GM19043 (cell line): Measurements from ENCODE around the gene EIF3A.

Source experiments
- ATAC-seq: cut with Tn5 transposase; IDR thresholded peaks from one replicate; pipeline ENCODE4 v1.9.1; 2021; ENCODE audit warnings: low read depth; ENCODE audit not compliant: unreplicated experiment

EIF3A gene

DNA sequence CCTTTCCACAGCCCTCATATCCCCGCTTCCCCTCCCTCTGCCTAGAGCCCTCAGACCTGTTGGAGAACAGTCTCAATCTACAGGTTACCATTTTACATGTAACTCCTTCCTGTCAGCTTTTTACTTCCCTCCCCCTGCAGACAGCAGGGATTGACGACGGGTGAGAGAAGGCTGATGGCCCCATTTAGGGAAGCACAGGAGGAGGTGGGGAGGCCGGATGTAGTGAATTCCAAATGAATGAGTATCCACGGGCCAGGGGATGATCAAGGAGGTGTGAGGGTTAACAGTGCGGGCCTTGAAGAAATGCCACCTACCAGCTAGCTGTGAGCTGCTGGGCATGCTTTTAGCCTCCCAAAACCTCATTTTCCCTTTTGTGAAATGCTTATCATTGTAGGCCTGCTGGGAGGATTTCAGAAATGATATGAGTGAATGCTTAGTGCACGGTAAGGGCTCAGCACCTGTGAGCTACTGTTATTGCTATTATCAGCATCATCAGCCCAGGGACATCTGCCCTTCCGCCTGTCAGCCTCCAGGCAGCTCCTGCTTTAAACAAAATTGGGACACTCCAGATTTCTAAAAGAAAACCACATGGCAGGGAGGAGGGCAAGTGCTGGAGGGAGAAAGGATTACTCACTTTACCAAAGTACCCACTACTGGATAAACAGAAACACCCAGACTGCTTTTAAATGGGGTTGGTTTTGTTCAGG lies 57.6 kb downstream of the EIF3A start:
- ATAC-seq: no peak

DNA sequence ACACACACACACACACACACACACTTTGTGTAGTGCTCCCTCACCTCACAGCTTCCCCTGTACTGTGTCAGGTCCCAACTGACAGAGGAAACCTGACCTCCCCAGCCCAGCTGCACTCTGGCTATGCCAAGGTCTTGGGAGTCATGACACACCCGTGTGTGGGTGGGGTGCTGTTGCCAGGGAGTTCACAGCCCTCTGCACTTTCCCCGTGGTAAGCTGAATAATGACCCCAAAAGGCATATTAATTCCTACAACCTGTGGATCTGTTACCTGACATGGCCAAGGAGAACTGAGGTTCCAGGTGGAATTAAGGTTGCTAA lies 60.0 kb downstream of the EIF3A start:
- ATAC-seq: no peak

DNA sequence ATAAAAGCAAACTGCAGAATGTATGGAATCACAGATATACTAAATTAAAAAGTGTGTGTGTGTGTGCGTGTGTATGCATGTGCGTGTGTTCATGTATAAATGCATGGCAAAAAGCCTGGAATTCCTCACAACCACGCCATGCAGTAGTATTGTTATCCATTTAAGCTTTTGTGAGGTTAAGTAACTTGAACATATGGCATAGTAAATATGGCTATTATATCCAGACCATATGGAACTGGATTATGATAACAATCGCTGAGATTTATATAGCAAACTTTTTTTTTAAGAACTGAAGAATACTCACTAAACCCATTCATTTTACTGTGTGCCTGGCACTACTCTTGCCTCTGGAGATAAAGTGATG lies 73.4 kb downstream of the EIF3A start:
- no peak for ATAC-seq

DNA sequence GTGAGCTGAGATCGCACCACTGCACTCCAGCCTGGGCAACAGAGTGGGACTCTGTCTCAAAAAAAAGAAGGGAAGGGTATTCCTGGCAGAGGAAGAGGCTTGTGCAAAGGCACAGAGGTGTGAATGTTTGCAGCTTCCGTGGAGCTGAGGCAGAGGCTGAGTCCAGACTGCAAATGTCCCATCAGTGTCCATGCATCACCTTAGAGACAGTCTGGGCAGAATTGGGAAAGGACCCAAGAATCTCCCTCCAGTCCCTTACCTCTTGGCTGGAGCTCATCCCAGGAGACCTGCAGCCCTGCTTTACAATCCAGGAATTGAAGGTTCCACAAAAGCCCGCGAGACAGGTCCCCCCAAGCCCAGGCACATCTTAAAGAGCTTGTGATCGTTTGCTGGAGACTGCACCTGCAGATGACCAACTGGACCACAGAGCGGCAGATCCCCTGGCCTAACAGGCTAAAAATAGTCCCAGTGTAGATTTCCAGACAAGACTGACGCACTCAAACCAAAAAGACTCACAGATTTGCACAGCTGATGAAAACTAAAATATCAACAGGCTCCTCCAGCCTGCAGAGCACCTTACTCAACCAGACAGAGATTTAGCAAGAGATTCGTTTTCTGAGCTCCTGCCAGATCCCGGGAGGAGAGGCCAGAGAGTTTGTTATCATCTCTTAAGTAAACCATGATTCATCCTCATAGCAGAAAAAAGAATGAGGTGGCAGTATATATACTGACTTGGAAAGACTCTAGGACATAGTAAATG lies 74.0 kb downstream of the EIF3A start:
- no peak for ATAC-seq

DNA sequence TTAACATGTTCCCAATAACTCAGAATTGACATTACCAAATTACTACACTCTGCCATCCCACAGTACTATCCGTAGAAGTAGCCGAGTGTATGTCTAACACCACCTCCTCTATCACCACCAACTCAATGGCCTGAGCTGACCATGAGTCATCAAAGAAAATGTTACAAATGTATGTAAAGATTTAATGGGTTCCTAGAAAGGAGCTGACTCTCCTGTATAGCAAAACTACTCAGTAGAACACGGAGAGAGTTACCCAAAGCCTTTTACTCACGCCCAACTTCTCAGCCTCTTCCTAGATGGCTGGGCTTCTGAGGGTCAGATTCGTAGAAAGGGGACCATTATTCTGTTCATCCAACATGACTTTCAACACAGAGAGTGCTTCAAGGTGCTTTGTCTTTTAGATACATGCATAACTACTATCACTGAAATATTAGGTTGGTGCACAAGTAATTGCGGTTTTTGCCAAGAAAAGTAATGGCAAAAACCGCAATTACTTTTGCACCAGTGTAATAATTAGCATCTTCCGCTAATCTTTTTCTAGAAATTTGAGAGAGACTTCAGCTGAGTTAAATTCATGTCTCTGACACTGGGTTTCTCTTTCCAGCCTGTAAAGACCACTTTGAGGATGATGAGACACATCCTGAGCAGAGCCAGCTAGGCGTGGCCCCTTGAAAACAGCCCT lies 75.1 kb downstream of the EIF3A start:
- ATAC-seq: no peak

DNA sequence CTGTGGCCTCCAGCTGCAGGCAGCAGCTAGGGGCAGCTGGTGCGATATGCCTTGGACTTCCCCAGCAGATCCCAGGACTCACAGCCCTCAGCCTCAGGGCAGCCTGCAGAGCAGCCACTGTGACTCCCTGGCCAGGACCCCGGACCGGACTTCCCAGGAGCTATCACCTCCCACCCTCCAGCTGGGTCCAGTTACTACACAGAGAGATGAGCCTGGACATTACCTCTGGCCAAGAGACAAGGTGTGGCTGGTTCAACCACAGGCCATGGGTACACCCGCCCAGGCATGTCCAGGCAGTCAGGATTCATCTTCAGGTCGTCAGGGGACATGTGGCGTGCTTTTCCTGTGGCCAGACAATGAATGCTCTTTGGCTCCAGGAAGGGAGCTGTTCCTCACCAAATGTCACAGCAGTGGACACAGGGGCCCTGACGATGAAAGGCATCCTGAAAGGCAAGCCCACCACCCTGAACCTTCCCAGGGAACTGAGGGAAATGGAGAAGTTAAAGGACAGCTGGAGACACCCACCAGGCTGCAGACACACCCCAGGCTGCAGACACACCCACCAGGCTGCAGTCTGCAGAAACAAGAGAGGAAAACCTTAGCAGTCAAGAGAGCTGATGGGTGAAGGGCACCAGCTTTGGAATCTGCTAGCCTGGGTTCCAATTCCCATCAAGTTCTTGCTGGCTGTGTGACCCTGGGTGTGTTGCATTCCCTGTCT lies 76.9 kb downstream of the EIF3A start:
- ATAC-seq: no peak

DNA sequence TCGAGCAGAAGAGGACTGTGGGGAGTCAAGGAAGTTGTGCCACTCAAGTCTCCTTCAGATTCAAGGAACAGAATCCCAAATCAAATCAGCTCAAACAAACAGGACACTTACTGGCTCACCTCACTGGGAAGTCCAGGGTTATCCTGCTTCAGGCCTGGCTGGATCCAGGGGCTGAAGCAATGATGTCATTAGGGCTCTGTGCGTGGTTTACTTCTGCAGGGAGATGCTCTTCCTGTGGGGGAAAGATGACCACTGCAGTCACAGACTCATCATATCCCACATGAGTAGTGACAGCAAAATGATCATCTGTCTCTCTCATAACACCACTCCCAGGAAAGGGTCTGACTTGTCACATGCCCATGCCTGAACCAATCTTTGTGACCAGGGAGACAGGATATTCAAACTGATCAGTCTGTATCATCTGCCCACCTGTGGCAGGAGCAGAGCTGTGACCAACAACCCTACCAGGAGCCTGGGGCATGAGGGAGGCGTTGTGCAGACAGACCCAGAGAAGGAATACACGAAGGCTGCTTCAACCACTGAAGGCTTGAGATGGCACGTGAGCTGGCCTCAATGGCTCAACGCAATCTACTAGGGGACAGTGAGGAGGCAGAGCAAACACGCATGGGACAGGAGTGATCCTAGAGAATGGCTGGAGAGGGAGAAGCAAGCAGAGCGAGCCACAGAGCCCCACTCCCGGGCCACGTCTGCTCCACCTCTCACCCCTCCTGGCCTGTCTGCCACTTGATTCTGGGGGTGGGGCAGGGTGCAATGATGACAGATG lies 78.7 kb downstream of the EIF3A start:
- ATAC-seq: no peak

DNA sequence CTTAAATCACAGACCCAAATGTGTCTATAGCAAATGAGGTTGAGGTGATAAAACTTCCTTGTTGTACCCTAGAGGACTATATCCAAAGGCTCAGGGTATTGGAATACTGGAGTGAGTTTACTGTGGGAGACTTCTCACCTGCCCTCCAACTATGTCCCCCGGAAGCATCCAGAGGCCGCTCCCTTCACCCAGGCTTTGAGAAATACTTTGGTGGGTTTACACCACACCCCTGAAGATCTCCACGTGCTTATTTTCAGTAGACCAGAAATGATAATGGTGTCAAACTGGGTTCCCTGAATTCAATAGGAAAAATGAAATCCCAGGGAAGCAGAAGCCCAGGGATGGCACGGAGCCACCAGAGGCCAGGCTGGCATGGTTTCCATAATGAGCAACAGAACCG lies 82.4 kb downstream of the EIF3A start:
- no peak for ATAC-seq

DNA sequence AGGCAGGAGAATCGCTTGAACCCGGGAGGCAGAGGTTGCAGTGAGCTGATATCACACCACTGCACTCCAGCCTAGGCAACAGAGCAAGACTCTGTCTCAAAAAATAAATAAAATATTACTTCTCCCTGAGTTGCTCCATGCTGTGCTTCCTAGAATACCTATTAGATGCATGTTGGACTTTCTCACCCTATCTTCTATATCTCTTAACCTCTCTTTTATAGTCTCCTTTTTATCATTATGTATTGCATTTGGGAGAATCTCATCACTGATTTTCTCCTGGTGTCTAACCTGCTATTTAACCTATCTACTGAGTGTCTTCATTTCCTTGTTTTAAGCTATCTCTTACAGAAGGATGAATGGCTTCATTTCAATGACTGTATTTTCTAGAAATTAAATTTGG lies 83.2 kb downstream of the EIF3A start:
- no peak for ATAC-seq

DNA sequence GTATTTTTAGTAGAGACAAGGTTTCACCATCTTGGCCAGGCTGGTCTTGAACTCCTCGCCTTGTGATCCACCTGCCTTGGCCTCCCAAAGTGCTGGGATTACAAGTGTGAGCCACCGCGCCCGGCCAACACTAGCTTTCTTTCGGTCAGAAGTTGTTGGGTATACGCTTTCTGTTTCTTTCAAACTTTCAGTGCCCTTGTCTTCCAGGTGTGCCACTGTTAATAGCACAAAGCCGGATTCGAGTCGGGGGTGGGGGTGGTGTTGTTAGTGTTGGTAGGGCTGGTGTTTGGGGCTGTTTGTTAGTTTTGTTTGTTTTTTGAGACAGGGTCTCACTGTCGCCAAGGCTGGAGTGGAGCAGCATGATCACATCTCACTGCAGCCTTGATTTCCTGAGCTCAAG lies 84.9 kb downstream of the EIF3A start:
- no peak for ATAC-seq

DNA sequence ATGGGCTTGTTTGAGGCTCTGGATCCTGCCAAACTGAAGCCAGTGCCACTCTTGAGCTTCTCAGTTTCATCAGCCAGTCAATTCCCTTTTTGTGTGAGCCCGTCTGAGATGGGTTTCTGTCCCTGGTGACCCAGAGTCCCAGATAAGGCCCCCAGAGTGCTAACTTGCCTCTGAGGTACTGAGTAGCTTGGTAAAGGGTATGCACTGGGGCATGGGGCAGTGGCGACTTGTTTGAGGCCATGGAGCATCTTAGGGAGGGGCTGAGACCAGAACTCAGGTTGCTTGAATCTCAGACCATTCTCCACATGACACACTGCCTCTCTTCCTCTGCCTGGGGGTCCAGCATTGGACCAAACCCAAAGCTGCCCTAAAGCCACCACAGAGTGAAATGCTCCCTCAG lies 86.3 kb downstream of the EIF3A start:
- ATAC-seq: no peak

DNA sequence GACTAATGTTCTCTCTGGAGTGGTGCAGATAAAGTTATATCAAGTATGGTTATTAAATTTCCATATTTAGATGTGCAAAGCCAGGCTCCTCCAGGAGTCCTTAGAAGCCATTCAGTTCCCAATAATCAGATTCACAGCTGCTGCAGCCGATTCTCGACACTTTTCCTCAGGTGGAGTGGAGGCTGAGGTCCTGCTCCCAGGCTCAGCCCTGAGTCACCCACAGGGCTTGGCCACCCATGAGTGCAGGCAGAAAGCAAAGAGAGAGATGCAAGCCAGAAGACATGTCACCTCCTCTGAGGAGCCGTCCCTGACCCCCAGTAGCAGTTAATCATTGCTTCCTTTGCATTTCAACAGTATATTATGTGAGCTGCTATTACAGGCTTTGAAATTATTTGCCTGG lies 87.4 kb downstream of the EIF3A start:
- ATAC-seq: no peak

DNA sequence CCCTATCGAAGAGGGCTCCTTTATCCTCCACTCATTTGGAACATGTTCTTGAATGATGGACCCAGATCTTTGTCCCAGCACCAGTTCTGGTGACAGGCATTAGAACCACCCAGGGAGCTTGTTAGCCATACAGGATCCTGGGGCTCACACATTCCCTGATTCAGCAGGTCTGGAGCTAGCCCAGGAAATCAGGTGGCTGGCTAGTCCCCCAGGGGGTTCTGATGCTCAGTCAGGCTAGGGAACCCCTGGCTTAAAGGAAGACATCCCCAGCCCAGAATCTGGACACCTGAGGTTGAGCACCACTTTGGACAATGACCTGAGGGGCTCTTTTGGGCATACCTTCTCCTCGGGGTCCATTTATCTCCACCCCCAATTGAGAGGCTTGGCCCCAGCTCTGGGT lies 88.1 kb downstream of the EIF3A start:
- no peak for ATAC-seq

DNA sequence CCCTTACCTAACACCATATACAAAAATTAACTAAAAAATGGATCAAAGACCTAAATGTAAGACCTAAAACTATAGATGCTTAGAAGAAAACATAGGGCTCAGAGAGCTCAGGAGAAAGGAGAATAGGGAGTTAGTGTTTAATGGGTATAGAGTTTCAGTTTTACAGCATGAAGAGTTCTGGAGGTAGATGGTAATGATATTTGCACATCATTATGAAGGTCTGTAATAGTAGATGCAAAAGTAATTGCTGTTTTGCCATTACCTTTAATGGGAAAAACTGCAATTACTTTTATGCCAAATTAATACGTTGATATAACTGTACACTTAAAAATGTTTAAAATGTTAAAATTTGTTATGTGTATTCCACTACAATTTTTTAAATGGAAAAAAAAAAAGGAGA lies 90.3 kb downstream of the EIF3A start:
- ATAC-seq: no peak

DNA sequence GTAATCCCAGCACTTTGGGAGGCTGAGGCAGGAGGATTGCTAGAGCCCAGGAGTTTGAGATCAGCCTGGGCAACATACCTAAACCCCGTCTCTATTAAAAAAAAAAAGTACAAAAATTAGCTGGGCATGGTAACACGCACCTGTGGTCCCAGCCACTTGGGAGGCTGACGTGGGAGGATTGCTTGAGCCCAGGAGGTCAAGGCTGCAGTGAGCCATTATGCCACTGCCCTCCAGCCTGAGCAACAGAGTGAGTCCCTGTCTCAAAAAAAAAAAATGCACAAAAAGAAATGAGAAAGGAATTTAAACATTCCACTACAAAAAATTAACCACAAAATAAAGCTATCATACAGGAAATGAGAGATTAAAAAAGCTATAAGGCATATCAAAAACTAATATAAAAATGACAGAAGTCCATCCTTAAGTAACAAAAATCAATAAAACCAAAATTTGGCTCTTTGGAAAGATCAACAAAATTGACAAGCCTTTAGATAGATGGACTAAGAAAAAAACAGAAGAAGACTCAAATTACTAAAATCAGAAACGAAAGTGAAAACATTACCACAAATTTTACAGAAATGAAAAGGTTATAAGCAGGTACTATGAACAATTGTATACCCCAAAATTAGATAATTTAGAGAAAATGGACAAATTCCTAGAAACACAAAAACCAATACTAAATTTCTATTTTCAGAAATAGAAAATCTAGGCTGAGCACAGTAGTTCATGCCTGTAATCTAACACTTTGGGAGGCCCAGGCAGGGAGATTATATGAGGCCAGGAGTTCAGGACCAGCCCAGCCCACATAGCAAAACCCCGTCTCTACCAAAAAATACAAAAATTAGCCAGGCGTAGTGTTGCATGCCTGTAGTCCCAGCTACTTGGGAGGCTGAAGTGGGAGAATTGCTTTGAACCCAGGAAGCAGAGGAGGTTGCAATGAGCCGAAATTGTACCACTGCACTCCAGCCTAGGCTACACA lies 93.5 kb downstream of the EIF3A start:
- ATAC-seq: peak; percentile 93

DNA sequence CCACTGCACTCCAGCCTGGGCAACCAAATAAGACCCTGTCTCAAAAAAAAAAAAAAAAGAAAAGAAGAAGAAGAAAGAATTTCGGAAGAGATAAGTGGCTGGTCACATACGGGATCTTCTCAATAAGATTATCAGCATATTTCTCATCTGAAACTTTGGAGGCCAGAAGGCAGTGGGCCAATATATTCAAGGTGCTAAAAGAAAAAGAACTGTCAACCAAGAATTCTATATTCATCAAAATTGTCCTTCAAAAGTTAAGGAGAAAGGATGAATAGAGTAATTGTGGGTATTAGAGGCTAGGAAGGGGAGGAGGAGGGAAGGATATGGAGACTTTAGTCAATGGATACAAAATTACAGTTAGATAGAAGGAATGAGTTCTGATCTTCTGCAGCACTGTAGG lies 95.0 kb downstream of the EIF3A start:
- ATAC-seq: no peak
